ENCODE measurements around the gene ETNPPL.
"Not testable (repeated sequence)": the region's sequence is repeated elsewhere in the genome, so short reads cannot be mapped to it uniquely, and the experiment has no call there.

The ETNPPL gene

DNA sequence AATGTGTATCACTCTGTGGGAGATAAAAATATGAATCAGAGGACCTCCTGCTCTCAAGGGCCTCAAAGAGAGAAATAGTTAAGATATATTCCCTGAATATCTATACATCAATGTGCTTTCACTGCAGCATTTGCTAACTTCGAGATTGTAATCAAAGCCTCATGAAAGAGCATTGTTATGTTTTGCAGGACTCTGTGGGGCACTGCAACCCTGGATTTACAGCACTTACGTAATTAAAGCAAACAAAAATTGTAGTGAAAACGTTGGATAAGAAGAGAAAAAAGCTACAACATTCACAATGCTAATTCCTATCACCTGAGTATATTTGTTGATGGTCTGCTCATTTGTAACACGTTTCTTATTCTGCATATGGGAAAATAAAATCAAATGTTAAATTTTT is 48.0 kb downstream of the ETNPPL start:
- no peak overlapping the region for H3K27ac ChIP-seq
- no peak for TF ChIP-seq ZFX (IDR thresholded peaks at IDR 0.05)
- no peak for TF ChIP-seq CTCF (conservative IDR thresholded peaks at IDR 0.05)

GRCh38 chr4:108710578-108710977 is 52.3 kb downstream of the ETNPPL start:
- H3K27ac ChIP-seq: not testable (repeated sequence)

DNA sequence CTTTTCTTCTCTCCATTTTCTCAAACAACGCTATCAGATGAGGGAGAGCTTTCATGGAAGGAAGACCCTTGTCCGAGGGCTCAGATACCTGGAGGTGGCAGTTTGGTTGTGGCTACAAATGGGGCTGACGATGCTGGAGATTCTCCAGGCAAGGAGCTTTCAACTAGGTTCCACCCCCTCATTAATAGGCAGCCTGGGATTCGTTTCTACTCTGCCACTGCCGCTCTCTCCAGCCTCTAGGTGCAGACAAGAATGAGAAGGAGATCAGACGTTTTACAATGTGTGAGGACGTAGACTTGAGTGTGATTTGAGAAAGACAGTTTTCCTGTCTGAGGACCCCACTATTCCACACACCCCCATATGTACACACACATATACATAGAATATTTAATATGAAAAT is 53.1 kb downstream of the ETNPPL start:
- H3K27ac ChIP-seq: no peak overlapping the region
- TF ChIP-seq ZFX (IDR thresholded peaks at IDR 0.05) (no peak), CTCF (conservative IDR thresholded peaks at IDR 0.05) (no peak)

GRCh38 chr4:108709234-108709633 is 53.6 kb downstream of the ETNPPL start:
- H3K27ac ChIP-seq: no peak overlapping the region
- TF ChIP-seq CTCF (conservative IDR thresholded peaks at IDR 0.05) (no peak), ZFX (IDR thresholded peaks at IDR 0.05) (no peak)

- no peak overlapping the region for H3K27ac ChIP-seq
- TF ChIP-seq ZFX (IDR thresholded peaks at IDR 0.05) (no peak), CTCF (conservative IDR thresholded peaks at IDR 0.05) (no peak)
These were observed 56.6 kb downstream of the ETNPPL start for GRCh38 chr4:108706289-108706688.

GRCh38 chr4:108703966-108704365 is 58.9 kb downstream of the ETNPPL start:
- TF ChIP-seq ZFX (IDR thresholded peaks at IDR 0.05) (no peak), CTCF (conservative IDR thresholded peaks at IDR 0.05) (no peak)
- no peak overlapping the region for H3K27ac ChIP-seq

DNA sequence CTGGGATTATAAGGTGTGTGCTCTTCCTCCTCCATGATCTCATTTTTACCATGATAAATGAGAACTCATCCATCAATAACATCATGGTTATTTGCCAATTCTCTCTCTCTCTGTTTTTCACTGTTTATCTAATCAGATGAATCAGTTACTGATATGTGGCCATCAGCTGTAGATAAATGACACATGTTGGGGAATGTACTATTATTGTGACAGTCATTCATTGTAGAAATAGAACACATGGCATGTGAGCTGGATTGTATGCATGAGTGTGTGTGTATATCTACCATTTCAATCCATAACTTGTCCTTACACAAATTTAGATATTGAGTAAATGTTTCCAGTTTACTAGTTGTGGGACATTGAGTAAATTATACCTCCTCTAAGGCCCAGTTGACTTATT is 59.5 kb downstream of the ETNPPL start:
- no peak overlapping the region for H3K27ac ChIP-seq
- no peak for TF ChIP-seq ZFX (IDR thresholded peaks at IDR 0.05)
- no peak for TF ChIP-seq CTCF (conservative IDR thresholded peaks at IDR 0.05)

DNA sequence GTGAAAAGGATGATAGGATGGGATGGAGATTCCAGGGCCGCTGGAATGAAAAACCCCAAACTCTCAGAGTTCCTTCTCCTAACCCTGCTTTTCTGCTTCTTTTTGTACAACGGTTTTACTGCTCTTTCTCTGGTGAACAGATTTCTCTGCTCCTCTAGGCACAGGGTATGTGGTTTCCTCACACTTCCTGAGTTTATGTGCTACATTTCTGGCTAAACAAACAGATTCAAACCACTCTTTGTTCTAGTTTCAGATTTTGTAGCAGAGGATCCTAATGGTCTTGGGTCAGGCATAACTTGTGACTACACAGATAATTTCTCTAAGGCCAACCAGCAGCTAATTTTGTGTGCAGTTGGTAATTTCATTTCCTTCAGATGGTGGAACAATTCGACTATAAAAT is 59.9 kb downstream of the ETNPPL start:
- H3K27ac ChIP-seq: no peak overlapping the region
- TF ChIP-seq CTCF (conservative IDR thresholded peaks at IDR 0.05) (no peak), ZFX (IDR thresholded peaks at IDR 0.05) (no peak)
